ENCODE data around the gene MS4A15.

The MS4A15 gene, protein sequence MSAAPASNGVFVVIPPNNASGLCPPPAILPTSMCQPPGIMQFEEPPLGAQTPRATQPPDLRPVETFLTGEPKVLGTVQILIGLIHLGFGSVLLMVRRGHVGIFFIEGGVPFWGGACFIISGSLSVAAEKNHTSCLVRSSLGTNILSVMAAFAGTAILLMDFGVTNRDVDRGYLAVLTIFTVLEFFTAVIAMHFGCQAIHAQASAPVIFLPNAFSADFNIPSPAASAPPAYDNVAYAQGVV

DNA sequence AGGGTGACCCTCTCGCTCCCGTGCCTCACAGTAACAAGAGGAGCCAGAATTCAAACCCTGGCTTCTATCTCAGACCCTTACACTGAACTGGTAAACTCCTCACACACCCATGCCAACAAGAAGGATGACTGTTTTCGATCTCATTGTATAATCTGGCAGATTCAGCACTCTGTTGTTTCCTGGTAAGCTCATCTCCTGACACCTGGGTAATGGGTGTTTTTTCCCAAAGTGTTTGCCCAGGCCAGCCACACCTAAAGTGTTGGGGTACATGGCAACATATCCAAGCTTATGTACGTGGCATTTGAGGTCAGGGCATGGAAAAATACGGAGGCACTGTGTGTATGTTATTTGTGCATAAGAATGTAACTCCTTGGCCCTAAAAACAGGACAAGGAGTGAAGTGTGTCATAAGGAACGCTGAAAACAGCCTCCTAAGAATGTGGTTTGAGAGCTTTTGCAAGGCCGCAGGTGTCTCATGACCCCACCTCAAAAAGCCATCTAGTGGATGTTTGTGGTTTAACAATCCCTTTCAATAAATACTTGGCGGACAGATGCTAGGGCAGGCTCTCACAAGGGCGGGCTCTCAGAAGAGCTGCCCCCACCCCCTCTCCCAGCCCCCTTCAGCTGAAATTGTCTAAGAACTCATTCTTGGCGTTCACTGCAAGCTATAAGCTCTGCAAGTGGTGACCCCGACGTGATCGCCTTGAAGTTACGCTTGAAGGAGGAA, at the start of gene MS4A15:
Gene MS4A15 (plus strand): TSS at position 561 of the 726 bp plus-strand sequence. CDS start 6,867 bp downstream, outside the sequence.
- TF ChIP-seq GATA3 (IDR thresholded peaks at IDR 0.05; ENCODE audit: low read depth, low read length) = no peak
- TF ChIP-seq GATA2 (IDR thresholded peaks at IDR 0.05; ENCODE audit: low read depth, low read length) = no peak

DNA sequence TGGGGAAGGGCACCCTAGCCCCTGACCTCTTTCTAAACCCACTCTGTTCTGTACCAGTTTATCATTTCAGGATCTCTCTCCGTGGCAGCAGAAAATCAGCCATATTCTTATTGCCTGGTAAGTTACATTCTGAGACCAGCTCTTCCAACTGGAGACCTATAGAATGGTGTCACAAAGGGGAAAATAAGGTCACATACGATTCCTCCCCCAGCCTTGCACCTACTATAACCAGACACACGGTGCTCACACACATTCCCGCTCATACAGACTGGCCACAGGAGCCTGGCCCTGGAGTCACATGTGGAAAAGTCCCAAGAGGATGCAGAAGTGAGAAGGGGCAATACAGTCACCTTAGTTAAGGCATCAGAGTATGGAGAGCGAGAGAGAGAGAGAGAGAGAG, 49.7 kb upstream of the MS4A15 start:
- TF ChIP-seq GATA2 (IDR thresholded peaks at IDR 0.05; ENCODE audit: low read depth, low read length) (no peak), GATA3 (IDR thresholded peaks at IDR 0.05; ENCODE audit: low read depth, low read length) (no peak)

DNA sequence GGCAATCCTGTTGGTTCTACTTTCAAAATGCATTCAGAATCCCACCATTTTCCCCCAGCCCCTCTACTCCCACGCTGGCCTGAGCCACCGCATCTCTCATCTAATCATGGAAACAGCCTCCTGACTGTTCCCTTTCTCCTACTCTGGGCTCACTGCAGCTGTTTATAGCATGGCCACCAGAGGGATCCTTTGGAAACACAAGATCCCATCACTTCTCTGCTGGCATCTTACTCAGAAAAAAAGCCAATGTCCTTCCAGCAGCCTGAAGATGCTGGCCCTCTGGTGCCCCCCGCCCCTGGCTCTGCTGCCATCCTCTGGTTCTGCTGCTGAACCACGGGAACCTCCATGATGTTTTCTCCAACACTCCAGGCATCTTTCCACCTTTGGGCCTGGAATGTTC, 46.2 kb upstream of the MS4A15 start:
- TF ChIP-seq GATA3 (IDR thresholded peaks at IDR 0.05; ENCODE audit: low read depth, low read length) (no peak), GATA2 (IDR thresholded peaks at IDR 0.05; ENCODE audit: low read depth, low read length) (no peak)

GRCh38 chr11:60711276-60711675, 45.4 kb upstream of the MS4A15 start:
- TF ChIP-seq GATA2 (IDR thresholded peaks at IDR 0.05; ENCODE audit: low read depth, low read length) = no peak
- TF ChIP-seq GATA3 (IDR thresholded peaks at IDR 0.05; ENCODE audit: low read depth, low read length) = no peak

GRCh38 chr11:60717956-60718355, 38.7 kb upstream of the MS4A15 start:
- TF ChIP-seq GATA3 (IDR thresholded peaks at IDR 0.05; ENCODE audit: low read depth, low read length) (no peak), GATA2 (IDR thresholded peaks at IDR 0.05; ENCODE audit: low read depth, low read length) (no peak)

- TF ChIP-seq GATA2 (IDR thresholded peaks at IDR 0.05; ENCODE audit: low read depth, low read length) (no peak), GATA3 (IDR thresholded peaks at IDR 0.05; ENCODE audit: low read depth, low read length) (no peak)
These were observed 37.9 kb upstream of the MS4A15 start for GRCh38 chr11:60718524-60719316.

DNA sequence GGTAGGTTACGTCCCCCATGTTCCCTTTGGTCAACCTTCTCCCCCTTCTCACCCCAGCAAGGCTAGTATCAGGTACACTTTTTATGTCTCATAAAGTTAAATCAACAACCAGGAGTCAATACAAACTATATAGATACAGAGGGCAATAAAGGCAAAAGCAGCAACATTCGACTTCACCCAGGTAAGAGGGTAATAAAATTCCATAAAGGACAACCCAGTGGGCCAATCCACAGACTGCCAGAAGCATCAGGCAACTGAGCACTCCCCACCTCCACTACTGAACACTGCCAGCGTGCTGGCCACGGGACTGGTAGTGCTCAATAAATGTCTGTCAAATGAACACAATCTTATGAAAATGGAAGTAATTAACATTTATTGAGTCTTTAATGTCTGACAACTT, 37.3 kb upstream of the MS4A15 start:
- no peak for TF ChIP-seq GATA2 (IDR thresholded peaks at IDR 0.05; ENCODE audit: low read depth, low read length)
- TF ChIP-seq GATA3 (IDR thresholded peaks at IDR 0.05; ENCODE audit: low read depth, low read length) = no peak

DNA sequence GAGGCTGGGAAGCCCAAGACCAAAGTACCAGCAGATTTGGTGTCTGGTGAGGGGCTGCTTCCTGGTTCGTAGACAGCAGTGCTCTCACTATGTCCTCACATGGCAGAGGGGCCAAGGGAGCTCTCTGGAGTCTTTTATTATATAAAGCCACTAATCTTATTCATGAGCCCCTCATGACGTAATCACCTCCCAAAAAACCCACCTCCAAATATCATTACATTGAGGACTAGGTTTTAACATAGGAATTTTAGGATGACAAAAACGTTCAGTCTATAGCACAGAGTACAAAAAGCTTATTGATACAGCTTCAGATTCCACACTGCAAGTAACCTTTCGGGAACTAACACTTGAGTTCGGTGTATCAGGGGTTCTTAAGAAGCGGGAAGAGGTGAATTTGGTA, 36.2 kb upstream of the MS4A15 start:
- TF ChIP-seq GATA3 (IDR thresholded peaks at IDR 0.05; ENCODE audit: low read depth, low read length) (no peak), GATA2 (IDR thresholded peaks at IDR 0.05; ENCODE audit: low read depth, low read length) (no peak)

DNA sequence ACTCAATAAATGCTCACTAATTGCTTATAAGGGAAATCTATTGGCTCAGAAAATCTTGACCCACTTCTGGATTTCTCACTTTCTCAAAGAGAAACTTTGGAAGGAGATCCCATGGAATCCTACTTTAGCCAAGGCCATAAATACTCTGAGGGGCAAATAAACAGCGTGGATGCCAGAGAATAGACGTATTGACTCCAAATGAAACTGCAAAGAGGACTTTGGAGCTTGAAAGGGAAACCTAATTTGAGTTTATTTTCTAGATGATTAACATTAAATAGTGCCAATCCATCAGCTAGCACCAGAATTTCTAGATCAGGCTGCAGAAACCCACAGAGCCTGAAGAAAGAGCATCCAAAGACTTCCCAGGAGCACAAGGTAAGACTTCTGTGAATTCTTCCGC, 32.2 kb upstream of the MS4A15 start, which contains the start of gene MS4A18:
Gene MS4A18 (plus strand): TSS at position 301 of the 400 bp plus-strand sequence.
- no peak for TF ChIP-seq GATA2 (IDR thresholded peaks at IDR 0.05; ENCODE audit: low read depth, low read length)
- no peak for TF ChIP-seq GATA3 (IDR thresholded peaks at IDR 0.05; ENCODE audit: low read depth, low read length)

DNA sequence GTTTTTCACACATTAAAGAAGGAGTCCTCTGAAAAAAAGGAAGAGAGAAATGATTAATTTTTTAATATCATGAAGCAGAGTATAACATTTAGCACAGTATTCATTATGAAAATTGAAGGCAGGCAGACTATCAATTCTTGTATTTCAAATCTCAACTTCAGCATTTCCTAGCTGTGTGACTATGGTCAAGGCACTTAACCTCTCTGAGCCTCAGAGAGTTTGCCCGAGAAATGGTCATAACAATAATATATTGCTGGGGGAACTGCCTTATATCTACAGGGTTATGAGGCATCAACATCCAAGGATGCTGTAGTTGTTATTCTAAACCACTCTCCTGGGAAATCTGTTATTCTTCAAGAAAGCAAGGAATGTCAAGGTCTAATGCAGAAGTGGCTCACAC, 31.1 kb upstream of the MS4A15 start:
- no peak for TF ChIP-seq GATA3 (IDR thresholded peaks at IDR 0.05; ENCODE audit: low read depth, low read length)
- no peak for TF ChIP-seq GATA2 (IDR thresholded peaks at IDR 0.05; ENCODE audit: low read depth, low read length)

DNA sequence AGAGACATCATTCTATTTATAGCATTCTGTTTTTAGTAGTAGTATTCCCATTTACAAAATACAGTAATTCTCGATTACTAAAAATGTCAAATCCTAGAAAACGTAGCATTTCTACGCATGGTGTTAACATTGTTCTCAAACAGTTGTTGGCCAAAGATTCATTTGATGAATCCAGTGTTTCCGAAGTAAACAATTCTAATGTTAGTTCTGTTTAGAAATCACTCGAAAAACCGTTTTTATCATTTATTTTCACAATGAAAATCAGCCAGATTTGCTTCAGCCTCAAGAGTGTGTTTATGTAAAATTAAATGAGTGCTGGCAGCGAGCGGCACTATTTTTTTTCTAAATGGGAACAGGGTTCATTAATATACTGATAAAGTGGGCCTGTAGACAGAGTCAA, 25.1 kb upstream of the MS4A15 start:
- no peak for TF ChIP-seq GATA2 (IDR thresholded peaks at IDR 0.05; ENCODE audit: low read depth, low read length)

DNA sequence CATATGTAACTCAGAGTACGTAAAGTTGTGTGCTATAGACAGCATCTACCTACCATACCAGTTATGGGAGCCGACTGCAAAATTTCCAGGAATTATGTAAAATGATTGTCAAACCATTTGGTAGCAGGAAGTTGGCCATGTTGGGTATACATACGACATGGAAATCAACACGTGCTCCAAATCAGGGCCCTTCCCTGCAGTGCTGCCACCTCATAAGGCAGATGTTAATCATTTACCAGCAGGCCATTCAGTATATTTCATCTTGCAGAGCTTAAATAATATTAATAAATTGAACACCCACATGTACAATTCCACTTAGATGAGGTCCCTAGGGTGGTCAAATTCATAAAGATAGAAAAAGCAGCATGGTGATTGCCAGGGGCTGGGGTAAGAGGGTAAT, 22.4 kb upstream of the MS4A15 start:
- TF ChIP-seq GATA3 (IDR thresholded peaks at IDR 0.05; ENCODE audit: low read depth, low read length) = no peak
- TF ChIP-seq GATA2 (IDR thresholded peaks at IDR 0.05; ENCODE audit: low read depth, low read length) = no peak

- TF ChIP-seq GATA3 (IDR thresholded peaks at IDR 0.05; ENCODE audit: low read depth, low read length) = no peak
- TF ChIP-seq GATA2 (IDR thresholded peaks at IDR 0.05; ENCODE audit: low read depth, low read length) = no peak
These were observed 17.6 kb upstream of the MS4A15 start for GRCh38 chr11:60739114-60739513.

DNA sequence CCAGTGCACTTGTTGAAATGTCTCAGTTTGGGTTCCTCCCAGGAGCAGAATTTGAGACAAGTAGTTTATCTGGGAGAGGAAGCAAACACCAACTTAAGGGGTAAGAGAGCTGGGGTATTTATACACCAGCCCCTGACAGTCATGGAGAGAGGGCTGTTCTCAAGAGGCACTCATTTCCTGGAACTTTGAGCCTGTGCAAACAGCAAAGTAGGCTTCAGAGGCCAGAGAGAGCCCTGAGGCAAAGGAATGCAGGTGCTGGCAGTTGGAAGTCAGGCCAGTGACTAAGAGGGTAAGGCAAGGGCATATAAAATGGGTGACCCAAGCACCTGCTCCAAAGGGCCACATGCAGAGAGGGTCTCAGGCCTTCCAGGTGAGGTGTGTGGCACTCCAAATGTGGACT, 16.1 kb upstream of the MS4A15 start:
- TF ChIP-seq GATA2 (IDR thresholded peaks at IDR 0.05; ENCODE audit: low read depth, low read length) = no peak
- TF ChIP-seq GATA3 (IDR thresholded peaks at IDR 0.05; ENCODE audit: low read depth, low read length) = no peak
